Forelimb muscle (tissue), 1 donor: ENCODE results near the gene ZNF716. TPM values are rescaled to one million over a fixed set of nuclear protein-coding genes. Genes with fewer than 3 reads are reported as not detected.
"Not testable (repeated sequence)": the region's sequence is repeated elsewhere in the genome, so short reads cannot be mapped to it uniquely, and the experiment has no call there.

Experiments used
- DNase-seq: peaks from one replicate; pipeline ENCODE4 v3.0.0-alpha.2; 2013; ENCODE audit warnings: low read depth
- polyA plus RNA-seq: library from polyadenylated mRNA; unstranded; fragments of 120-200 nt; gene quantifications from one replicate; pipeline ENCODE4 v1.2.1, GENCODE V29; 2013; ENCODE audit not compliant: insufficient read length

The ZNF716 gene
- polyA plus RNA-seq: 0.03 TPM

DNA sequence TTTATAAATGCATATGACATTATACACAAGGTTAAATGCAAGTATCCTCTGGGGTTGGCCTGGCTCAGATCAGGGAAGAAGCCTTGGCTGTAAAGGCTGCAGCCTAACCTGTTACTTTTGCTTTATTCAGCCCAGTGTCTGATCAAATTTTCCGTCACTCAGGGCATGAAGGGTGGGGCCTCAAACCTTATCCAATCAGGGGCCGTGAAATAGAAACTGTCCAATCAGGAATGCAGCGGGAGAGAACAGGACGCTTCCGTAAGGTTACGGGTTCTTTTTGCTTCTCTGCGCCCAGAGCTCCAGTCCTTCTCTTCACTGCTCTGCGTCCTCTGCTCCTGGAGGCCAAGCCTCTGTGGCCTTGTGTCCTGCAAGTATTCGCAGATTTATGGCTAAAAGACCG lies at the start of gene ZNF716:
TSS of gene ZNF716 (plus strand) at position 274 of the 400 bp plus-strand sequence. CDS start at position 386, 112 bp downstream.
- DNase-seq: no peak

DNA sequence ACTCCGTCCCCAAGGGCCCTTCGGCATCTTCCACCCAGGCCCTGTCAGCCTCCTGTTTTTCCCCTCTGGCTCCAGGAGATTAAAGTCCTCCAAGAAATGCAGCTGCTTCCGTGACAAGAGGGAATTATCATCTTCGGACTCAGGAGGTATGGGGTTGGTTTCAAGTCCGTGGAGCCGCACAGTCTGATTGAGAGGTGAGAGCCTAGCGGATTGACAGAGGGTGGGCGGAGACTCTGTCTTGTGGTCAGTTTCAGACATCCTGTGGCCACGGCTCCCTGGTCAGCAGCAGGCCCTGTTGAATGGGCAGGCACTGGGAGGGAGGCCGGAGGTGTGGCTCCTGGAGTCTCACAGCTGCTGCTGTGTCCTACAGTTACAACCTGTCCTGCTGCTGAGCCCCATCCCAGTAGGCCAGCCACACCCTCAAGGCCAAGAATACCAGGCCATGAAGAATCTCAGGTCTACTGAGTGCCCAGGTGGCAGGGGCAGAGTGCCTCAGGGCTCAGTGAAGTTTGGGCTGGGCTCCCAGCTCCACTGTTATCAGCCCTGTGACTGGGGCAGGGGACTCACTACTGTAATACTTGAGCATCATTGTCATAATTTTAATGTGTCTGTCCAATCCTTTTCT lies 49.3 kb upstream of the ZNF716 start:
- no peak for DNase-seq

DNA sequence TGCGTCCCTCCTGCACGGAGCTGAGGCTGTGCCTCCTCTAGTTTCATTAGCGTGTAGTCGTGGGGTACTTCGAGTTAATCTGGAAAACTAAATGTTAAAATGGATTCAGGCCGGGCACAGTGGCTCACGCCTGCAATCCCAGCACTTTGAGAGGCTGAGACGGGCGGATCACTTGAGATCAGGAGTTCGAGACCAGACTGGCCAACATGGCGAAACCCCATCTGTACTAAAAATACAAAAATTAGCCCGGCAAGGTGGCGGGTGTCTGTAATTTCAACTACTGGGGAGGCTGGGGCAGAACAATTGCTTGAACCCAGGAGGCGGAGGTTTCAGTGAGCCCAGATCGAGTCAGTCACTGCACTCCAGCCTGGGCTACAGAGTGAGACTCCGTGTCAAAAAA lies 46.9 kb upstream of the ZNF716 start:
- DNase-seq: not testable (repeated sequence)

DNA sequence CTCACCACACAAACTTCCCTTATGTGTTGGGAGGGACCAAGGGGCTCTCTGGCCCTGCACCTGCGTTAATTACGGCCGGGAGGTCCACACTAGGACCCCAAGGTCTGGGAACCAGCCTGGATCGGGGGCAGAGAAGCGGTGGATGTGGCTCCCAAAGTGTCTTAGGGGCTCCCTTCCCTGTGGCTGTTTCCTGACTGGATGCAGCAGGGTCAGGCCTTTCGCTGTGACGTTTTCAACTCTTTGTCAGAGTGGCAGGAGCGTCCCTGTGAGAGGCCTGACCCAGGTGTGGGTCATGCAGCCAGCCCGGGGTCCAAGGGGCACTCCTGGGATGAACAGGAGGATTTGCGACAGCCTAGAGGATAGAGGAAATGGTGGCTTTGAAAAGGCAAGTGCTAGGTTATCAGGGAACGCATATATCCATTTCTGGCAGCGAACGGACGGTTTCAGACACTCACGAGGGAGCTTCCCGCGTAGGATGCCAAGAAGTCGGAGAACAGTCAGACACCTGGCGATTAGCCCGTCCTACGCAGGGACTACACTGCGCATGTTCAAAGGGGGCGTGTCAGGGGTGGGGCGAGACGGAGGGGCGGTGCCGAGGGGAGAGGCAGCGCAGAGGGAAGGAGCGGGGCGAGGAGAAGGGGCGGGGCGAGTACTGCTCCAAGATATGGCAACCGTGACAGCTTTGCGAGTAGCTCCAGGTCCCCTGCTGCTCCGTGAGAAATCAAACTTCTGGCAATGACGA lies 46.2 kb upstream of the ZNF716 start:
- no peak for DNase-seq

DNA sequence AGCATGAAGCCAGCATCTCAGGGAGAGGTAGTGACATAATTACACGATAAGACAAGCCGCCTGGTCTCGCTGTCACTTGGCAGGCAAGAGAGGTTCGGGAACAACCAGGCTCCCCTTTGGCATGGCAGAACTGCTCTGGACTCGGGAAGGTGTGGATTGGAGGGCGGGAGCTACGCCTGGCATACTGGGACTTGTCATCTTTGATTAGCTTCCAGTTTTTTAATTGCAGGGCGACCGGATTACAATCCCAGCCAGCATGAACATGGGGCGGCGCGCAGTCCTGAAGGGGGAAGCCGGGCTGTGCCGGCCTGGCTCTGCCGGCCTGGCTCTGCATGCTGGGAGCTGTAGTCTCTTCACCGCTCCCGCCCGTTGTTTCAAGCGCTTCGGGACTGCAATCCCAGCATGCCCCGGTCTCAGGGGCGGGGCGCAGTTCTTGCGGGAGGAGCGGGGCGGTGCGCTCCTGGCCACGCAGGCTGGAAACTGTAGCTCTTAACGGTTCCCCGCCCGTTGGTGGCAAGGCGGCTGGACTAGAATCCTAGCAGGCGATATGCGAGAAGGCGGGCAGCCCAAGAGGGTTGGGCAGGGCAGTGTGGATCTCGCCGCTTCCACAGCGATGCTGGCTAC lies 45.5 kb upstream of the ZNF716 start:
- DNase-seq: no peak

DNA sequence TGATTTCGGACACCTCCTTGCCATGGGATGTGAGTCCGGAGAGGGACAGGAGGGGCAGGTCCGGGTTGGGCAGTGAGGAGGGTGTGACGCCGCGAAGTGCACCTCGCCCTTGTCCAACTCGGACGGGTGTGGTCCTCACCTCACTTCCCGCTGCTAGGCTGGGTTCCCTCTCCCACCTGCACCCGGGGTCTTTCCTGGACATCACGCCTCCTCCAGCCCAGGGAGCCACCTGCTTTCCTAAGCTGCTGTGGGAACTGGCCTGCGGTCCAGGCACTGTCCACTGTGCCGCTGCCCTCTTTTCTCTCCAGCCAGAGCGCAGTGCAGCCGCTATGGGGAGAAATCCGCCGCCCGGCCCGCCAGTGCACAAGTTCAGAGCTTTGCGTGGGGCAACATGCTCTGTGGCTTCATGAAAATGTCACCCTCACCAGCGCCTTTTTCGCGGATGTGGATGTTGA lies 45.0 kb upstream of the ZNF716 start:
- no peak for DNase-seq

DNA sequence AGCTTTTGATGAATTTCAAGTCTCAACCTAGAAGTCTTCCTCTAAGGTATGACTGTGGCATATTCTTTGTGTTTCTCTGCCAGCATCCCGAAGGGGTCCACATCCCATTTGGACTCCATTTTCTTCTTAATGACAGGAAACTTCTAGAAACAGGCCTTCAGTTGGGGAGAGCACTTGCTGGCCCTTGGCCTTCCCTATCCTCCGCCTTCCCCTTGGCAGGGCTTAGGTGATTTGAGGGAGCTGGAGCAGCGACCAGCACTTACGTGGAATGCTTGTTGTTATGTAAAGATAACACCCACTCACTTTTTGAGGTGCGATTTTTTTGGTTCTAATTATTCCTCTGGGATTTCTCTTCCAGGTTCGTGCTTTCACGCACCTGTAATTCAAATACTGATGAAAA lies 42.9 kb upstream of the ZNF716 start:
- no peak for DNase-seq

DNA sequence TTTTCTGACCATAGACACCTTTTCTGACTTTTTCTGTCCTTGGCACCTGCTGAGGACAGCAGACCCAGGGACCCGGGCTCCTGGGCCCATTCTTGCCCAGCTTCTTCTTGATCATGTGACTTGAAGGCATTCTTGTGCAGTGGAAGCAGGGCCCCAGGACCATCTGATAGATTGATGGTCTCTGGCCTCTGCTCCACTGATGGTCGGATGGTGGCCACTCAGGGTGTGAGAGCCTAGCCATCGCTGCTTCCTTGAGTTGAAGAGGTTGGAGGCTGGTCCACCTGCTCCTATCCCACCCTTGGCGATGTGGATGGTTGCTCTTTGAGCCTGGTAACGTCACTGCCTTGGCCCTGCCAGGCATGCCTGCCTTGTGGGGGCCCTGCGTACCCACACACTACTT lies 37.8 kb upstream of the ZNF716 start:
- no peak for DNase-seq

DNA sequence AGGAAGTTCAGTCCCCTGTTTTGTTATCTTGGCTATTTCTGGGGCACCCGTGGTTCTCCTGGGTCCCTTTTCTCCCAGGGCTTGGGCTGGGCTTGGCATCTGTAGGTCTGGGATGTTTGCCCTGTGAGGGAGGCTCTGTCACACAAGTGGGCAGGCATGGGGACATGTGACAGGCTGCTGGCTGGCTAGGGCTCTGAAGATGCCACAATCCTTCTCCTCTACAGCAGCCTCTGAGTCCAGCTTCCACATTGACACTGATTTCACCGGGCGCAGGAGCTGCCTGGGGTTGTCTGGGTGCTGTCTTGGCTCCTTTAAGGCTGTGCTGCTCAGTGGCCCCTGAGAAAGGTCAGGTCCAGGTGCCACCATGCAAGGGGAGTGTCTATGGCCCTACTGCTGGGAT lies 37.4 kb upstream of the ZNF716 start:
- no peak for DNase-seq

DNA sequence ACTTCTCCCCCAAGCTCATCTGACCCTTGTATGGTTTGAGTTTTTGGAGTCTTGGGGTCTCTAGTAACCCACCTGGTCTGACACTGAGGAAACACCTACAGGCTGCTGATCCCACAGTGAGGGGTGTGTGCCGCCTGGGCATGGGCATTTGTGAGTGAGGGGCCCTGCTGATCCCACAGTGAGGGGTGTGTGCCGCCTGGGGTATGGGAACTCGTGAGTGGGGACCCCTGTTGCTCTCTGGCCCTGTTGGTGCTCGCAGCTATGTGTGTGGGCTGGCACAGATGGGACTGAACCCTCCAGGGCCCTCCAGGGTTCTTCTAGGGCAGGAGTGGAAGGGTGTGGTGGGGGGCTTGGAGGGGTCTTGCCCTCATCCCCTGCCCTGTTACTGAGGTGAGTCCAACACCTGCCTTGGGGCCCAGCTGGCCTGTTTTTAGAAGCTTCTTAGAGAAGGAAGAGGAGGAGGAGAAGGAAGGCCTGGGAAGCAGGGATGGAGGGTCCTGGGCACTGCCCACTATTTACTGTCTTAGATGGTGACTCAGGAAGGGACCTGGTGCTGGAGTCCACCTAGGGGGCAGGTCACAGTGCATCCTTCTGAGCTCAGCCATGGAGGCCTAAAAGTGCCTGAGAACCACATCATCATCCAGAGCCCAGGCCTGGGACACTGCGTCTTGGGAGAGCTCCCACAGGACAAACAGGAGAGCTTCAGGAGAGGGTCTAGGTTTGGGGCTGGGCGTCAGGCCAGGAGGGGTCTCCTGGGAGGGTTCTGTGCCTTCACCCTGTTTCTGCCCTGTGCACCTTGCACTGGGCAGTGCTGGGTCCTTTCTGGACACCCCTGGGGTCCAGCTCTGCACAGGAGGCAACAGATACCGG lies 36.2 kb upstream of the ZNF716 start:
- no peak for DNase-seq

DNA sequence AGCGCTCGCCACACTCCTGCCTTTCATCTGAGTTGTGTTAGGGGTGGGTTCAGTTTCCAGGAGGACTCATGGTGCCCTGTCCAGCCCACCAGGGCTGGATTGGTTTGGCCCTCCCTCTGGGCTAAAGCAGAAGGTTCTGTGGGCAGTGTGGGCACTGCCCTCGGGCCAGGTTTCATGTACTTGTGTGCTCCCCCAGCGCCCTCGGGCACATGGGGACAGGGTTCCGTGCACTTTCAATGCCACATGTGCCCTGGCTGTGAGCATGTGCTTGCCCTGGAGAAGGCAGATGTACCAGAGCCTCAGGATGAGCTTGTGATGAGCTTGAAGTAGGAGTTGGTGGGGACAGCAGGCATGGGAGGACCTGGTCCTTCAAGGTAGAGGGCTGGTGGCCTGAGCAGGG lies 35.6 kb upstream of the ZNF716 start:
- no peak for DNase-seq

DNA sequence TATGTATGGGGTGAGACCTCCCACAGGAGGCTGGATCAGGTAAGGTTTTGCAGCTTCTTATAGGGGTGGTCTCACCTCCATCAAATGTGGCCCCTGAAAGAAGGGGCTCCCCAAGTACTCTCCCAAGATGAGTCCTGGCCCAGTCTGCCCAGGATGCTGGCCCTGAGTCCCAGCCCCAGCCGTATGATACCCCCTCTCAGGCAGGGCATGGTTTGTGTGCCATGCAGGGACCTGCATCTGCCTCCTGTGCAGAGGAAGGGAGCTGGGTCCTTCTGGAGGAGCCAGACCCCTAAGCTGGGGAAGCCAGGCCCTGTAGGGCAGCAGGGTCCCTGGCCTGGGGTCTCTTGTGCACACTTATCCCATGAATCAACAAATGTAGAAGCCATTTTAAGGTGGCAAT lies 35.1 kb upstream of the ZNF716 start:
- DNase-seq: no peak

DNA sequence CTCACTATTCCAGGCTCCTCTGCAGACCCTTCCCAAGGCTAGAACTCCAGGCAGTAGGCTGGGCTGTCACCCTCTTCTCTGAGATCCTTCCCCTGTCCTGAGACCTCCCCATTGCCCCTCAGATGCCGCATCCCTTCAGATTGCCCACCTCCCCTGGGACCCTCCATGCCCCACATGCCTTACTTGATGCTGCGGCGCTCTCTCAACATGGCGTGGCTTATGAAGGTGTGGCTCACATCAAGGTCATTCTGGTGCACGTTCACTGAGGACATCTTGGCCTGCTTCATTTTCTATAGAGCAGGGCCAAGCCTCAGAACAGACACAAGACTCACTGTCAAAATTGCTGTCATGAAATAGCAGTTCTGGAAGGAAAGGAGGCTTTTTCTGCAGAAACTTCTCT lies 34.7 kb upstream of the ZNF716 start:
- DNase-seq: no peak

DNA sequence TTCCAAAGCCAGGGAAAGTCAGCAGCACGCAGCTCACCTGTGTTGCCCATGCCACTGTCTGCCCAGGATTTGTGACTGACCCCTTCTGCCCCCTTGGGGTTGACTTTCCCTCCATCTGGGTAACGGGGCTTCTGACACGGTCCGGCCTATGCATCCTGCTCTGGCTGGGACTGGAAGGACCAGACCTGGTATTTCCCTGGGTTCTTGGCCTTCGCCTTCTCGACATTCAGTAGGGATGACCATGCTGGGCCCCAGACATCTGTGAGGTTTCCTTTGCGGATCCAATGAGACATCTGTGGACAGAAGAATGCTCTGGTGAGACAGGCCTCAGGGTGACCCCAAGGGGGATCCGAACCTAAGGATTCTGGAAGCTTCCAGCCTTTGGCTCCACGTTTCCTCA lies 34.2 kb upstream of the ZNF716 start:
- DNase-seq: no peak

DNA sequence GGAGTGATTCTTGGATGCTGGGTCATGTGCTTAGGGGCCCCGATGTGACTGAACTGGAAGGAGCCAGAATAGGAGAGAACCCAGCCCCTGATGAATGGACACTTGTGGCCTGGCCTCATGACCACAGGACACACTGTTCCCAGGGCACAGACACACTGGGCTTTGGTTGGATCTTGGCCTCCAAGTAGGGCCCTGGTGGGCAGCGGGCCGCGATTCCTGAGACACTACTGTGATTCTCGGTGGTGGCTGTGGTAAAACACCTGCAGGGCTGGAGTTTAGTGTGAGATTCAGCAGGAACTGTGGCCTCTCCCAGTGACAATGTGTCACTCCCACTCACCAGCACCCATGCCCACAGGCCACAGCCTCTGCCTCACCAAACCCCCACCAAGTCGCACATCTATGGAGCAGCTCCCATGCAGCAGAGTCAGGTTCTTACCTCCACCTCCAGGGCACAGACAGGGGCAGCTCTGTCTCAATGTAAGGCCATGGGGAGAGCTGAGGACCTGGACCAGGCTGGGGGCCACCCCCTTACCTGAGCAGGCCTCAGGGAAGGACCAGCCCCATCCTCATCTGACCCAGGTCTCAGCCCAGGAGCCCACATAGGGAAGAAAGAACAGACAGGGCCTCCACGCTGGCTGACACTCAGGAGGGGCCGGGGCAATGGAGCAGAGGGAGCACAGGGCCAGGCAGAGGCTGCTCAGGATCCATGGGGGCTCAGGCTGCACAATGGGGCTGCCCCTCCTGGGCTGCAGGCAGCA lies 33.2 kb upstream of the ZNF716 start:
- no peak for DNase-seq

DNA sequence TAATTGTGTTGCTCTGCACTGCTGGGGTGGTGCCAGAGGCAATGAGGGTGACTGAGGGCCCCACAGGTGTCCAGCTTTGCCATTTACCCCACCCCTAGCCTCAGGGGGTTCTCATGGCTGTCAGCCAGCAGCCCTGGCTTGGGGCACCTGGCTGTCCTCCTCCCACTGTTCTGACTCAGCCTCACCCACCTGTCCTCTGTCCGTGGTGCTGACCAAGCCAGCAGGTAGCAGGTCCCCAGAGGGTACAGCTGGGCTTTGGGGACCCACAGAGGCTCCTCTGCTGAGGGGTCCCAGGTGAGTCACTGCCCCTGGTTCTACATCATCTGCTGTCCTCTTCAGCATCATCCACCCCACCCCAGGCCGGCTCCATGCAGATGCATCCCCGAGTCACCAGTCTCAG lies 32.2 kb upstream of the ZNF716 start:
- DNase-seq: no peak

DNA sequence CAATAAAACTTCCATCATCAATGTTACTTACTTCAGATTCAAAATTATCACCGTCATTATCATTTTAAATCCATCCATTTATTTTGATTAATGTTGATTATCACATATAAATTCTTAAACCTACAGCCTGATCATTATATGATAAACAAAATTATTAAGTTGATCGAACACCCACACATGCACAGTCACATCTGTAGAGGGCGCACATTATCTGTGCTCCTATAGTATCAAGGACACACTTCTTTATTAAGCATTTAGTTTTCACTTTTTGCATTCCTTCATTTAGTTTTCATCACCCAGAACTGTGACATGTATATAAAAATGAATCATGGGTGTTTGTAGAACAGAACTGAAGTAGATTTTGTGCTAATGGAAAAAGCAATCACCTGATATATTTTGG lies 26.2 kb upstream of the ZNF716 start:
- DNase-seq: no peak

DNA sequence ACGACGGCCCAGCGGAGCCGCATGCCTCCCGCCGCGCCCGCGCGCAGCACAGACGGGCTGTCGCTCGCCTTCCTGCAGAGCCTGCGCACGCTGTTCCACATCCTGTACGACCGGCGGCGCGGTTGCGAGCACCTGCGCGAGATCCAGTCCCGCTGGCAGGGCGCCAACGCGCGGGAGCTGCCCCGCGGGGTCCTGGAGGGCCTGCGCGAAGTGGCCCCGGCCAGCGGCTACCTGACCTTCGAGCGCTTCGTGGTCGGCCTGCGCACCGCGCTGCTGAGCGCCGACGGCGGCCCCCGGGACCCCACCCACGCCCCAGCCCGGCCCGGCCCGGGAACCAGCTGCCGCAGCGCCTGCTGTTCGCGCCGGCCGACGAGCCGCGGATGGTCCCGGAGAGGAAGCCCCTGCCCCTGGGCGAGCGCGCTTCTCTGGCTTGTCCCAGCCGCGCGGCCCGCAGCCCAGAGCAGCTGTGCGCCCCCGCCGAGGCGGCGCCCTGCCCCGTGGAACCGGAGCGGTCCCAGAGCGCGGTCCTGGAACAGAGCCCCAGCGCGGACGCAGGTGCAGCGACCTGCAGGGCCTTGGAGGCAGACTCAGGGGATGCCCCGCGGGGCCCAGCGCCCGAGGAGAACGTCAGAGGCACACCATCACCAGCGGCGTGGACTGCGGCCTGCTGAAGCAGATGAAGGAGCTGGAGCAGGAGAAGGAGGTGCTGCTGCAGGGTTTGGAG lies 25.3 kb upstream of the ZNF716 start:
- DNase-seq: no peak

DNA sequence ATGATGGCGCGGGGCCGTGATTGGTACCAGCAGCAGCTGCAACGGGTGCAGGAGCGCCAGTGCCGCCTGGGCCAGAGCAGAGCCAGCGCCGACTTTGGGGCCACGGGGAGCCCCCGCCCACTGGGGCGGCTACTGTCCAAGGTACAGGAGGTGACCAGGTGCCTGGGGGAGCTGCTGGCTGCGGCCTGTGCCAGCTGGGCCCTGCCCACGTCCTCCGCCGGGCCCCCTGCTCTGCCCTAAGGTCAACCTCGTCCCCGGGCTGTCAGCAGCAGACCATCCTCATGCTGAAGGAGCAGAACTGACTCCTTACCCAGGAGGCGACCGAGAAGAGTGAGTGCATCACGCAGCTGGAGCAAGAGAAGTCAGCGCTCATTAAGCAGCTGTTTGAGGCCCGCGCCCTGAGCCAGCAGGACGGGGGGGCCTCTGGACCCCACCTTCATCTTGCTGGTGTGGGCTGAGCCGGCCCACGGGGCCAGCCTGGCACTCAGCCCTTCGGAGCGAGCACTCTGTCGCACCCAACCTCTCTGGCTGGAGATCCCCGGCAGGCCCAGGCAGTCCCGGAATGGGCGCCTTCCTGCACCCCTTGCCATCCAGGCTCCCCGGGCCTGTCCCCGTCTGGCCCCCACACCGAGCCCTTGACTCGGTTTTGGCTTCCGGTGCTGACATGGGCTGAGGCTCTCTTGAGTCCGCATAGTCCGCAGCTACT lies 24.6 kb upstream of the ZNF716 start:
- DNase-seq: no peak
